Trophoblast cell (in vitro differentiated cells and primary cell): ENCODE measurements around the gene CNTNAP4.

Source experiments
- DNase-seq, 2 donors: peaks; one replicate each; pipeline ENCODE4 v3.0.0-alpha.2; 2016
- H2AFZ ChIP-seq: 2 replicates; pipeline ENCODE4 v1.6.1; 2013; ENCODE audit warnings: low read length, moderate library complexity, mild to moderate bottlenecking; ENCODE audit not compliant: insufficient read depth, poor library complexity
- H2AK5ac ChIP-seq: 2 replicates; pipeline ENCODE4 v1.6.1; 2013; ENCODE audit warnings: mild to moderate bottlenecking, low read length
- H2BK120ac ChIP-seq: 2 replicates; pipeline ENCODE4 v1.6.1; 2013; ENCODE audit warnings: low read length, mild to moderate bottlenecking, moderate library complexity; ENCODE audit not compliant: insufficient read depth, poor library complexity
- H2BK12ac ChIP-seq: 2 replicates; pipeline ENCODE4 v1.6.1; 2013; ENCODE audit warnings: mild to moderate bottlenecking, low read length, moderate library complexity
- H2BK5ac ChIP-seq: 2 replicates; pipeline ENCODE4 v1.6.1; 2013; ENCODE audit warnings: low read length, low read depth, moderate library complexity, mild to moderate bottlenecking; ENCODE audit not compliant: poor library complexity
- H3K14ac ChIP-seq: 2 replicates; pipeline ENCODE4 v1.6.1; 2013; ENCODE audit warnings: mild to moderate bottlenecking, low read length
- H3K18ac ChIP-seq: 2 replicates; pipeline ENCODE4 v1.6.1; 2013; ENCODE audit warnings: mild to moderate bottlenecking, low read length
- H3K23ac ChIP-seq: 2 replicates; pipeline ENCODE4 v1.6.1; 2013; ENCODE audit warnings: low read length
- H3K27ac ChIP-seq: 2 replicates; pipeline ENCODE4 v1.5.1; 2013; ENCODE audit warnings: low read depth, mild to moderate bottlenecking, inconsistent platforms, low read length, moderate library complexity
- H3K27me3 ChIP-seq: 2 replicates; pipeline ENCODE4 v1.6.1; 2013; ENCODE audit warnings: inconsistent platforms, mild to moderate bottlenecking, low read length, moderate library complexity; ENCODE audit not compliant: insufficient read depth
- H3K36me3 ChIP-seq, 2 experiments: 1 replicate in 1 of 2; 2 replicates in 1 of 2; pipeline ENCODE4 v1.6.1; 2013; ENCODE audit warnings: low read length in 2 of 2, mild to moderate bottlenecking in 2 of 2, moderate library complexity in 1 of 2; ENCODE audit not compliant: insufficient read depth in 2 of 2, control insufficient read depth in 1 of 2
- H3K4ac ChIP-seq: 2 replicates; pipeline ENCODE4 v1.6.1; 2013; ENCODE audit warnings: low read depth, mild to moderate bottlenecking, low read length, moderate library complexity
- H3K4me1 ChIP-seq, 2 experiments: 1 replicate in 1 of 2; 2 replicates in 1 of 2; pipeline ENCODE4 v1.6.1; 2013; ENCODE audit warnings: low read length in 2 of 2, mild to moderate bottlenecking in 2 of 2, moderate library complexity in 1 of 2; ENCODE audit not compliant: insufficient read depth in 2 of 2, control insufficient read depth in 1 of 2
- H3K4me2 ChIP-seq: 2 replicates; pipeline ENCODE4 v1.6.1; 2013; ENCODE audit warnings: inconsistent platforms, mild to moderate bottlenecking, low read length, moderate library complexity
- H3K4me3 ChIP-seq: 2 replicates; pipeline ENCODE4 v1.5.1; 2013; ENCODE audit warnings: mild to moderate bottlenecking, low read depth, low read length, inconsistent platforms
- H3K79me1 ChIP-seq: one replicate; pipeline ENCODE4 v1.6.1; 2013; ENCODE audit warnings: low read length
- H3K79me2 ChIP-seq: 2 replicates; pipeline ENCODE4 v1.6.1; 2013; ENCODE audit warnings: low read length, mild to moderate bottlenecking; ENCODE audit not compliant: control insufficient read depth, insufficient read depth, poor library complexity
- H3K9ac ChIP-seq: 2 replicates; pipeline ENCODE4 v1.6.1; 2013; ENCODE audit warnings: mild to moderate bottlenecking, low read length
- H3K9me3 ChIP-seq: 2 replicates; pipeline ENCODE4 v1.6.1; 2013; ENCODE audit warnings: low read depth, mild to moderate bottlenecking, control low read depth, inconsistent platforms, low read length; ENCODE audit not compliant: insufficient read depth
- H4K12ac ChIP-seq: 2 replicates; pipeline ENCODE4 v1.6.1; 2013; ENCODE audit warnings: low read depth, mild to moderate bottlenecking, low read length, moderate library complexity
- H4K8ac ChIP-seq: 2 replicates; pipeline ENCODE4 v1.6.1; 2013; ENCODE audit warnings: low read depth, mild to moderate bottlenecking, low read length, moderate library complexity
- H4K91ac ChIP-seq: one replicate; pipeline ENCODE4 v1.6.1; 2013; ENCODE audit warnings: low read depth, mild to moderate bottlenecking, low read length, moderate library complexity
- WGBS: extraction: QIAGEN DNeasy Blood & Tissue Kit; methylation state at CpG from one replicate; pipeline ENCODE4 v1.1.7; 2013; ENCODE audit warnings: missing lambda C conversion rate; ENCODE audit not compliant: insufficient read length, insufficient coverage; ENCODE audit errors: extremely low coverage; 5-methylcytosine and 5-hydroxymethylcytosine counted together

Gene CNTNAP4

GRCh38 chr16:76396977-76397376, 119.8 kb downstream of the CNTNAP4 start:
- H4K91ac ChIP-seq: no peak overlapping the region
- no peak overlapping the region for H3K18ac ChIP-seq
- H3K14ac ChIP-seq: no peak overlapping the region
- no peak overlapping the region for H3K4ac ChIP-seq
- H2AFZ ChIP-seq: no peak overlapping the region
- no peak overlapping the region for H2AK5ac ChIP-seq
- H4K8ac ChIP-seq: no peak overlapping the region
- no peaks in the 10 kb centered on the region for H3K79me1 ChIP-seq
- no peaks in the 10 kb centered on the region for H3K36me3 ChIP-seq
- no peak overlapping the region for H2BK120ac ChIP-seq
- no peaks in the 10 kb centered on the region for H3K27me3 ChIP-seq
- H3K4me2 ChIP-seq: no peak overlapping the region
- no peak overlapping the region for H3K9ac ChIP-seq
- H3K23ac ChIP-seq: no peak overlapping the region
- H3K4me1 ChIP-seq: no peaks in the 10 kb centered on the region
- no CpG with 5 or more reads among the region's 4 CpGs for WGBS
- no peak overlapping the region for H2BK12ac ChIP-seq
- no peak overlapping the region for H3K27ac ChIP-seq
- no peak overlapping the region for H2BK5ac ChIP-seq
- H4K12ac ChIP-seq: no peak overlapping the region
- no peaks in the 10 kb centered on the region for H3K9me3 ChIP-seq
- no peak overlapping the region for H3K4me3 ChIP-seq
- DNase-seq: no peak
- H3K79me2 ChIP-seq: no peaks in the 10 kb centered on the region

GRCh38 chr16:76409706-76410105, 132.5 kb downstream of the CNTNAP4 start:
- H3K18ac ChIP-seq: no peak overlapping the region
- no CpG with 5 or more reads among the region's 1 CpG for WGBS
- no peak for DNase-seq
- H3K4me1 ChIP-seq: no peaks in the 10 kb centered on the region
- H3K4ac ChIP-seq: no peak overlapping the region
- no peaks in the 10 kb centered on the region for H3K9me3 ChIP-seq
- no peak overlapping the region for H2BK120ac ChIP-seq
- H3K4me2 ChIP-seq: no peak overlapping the region
- no peak overlapping the region for H4K8ac ChIP-seq
- H3K23ac ChIP-seq: no peak overlapping the region
- H2BK5ac ChIP-seq: no peak overlapping the region
- no peaks in the 10 kb centered on the region for H3K36me3 ChIP-seq
- no peak overlapping the region for H3K9ac ChIP-seq
- H3K79me2 ChIP-seq: no peaks in the 10 kb centered on the region
- no peak overlapping the region for H4K12ac ChIP-seq
- no peak overlapping the region for H3K4me3 ChIP-seq
- H3K27me3 ChIP-seq: no peaks in the 10 kb centered on the region
- no peak overlapping the region for H4K91ac ChIP-seq
- H3K79me1 ChIP-seq: no peaks in the 10 kb centered on the region
- no peak overlapping the region for H3K27ac ChIP-seq
- no peak overlapping the region for H2AK5ac ChIP-seq
- H3K14ac ChIP-seq: no peak overlapping the region
- no peak overlapping the region for H2BK12ac ChIP-seq
- H2AFZ ChIP-seq: no peak overlapping the region

GRCh38 chr16:76421571-76421970, 144.4 kb downstream of the CNTNAP4 start:
- Histone ChIP-seq H3K18ac (no peak overlapping the region), H3K4me2 (no peak overlapping the region), H3K23ac (no peak overlapping the region), H3K4me1 (no peaks in the 10 kb centered on the region), H3K27ac (no peak overlapping the region), H3K27me3 (no peaks in the 10 kb centered on the region), H2BK12ac (no peak overlapping the region), H2BK120ac (no peak overlapping the region), H2AFZ (no peak overlapping the region), H4K91ac (no peak overlapping the region), H2BK5ac (no peak overlapping the region), H3K9me3 (no peaks in the 10 kb centered on the region), H3K4ac (no peak overlapping the region), H4K8ac (no peak overlapping the region), H3K36me3 (no peaks in the 10 kb centered on the region), H3K14ac (no peak overlapping the region), H3K4me3 (no peak overlapping the region), H3K9ac (no peak overlapping the region), H2AK5ac (no peak overlapping the region), H3K79me1 (no peaks in the 10 kb centered on the region), H4K12ac (no peak overlapping the region), H3K79me2 (no peaks in the 10 kb centered on the region)
- WGBS: no CpG with 5 or more reads among the region's 2 CpGs
- DNase-seq: no peak

- Histone ChIP-seq H3K4me2 (no peak overlapping the region), H3K23ac (no peak overlapping the region), H3K27me3 (no peaks in the 10 kb centered on the region), H4K8ac (no peak overlapping the region), H3K9ac (no peak overlapping the region), H2BK120ac (no peak overlapping the region), H3K27ac (no peak overlapping the region), H3K79me2 (no peaks in the 10 kb centered on the region), H2BK12ac (no peak overlapping the region), H2BK5ac (no peak overlapping the region), H2AK5ac (no peak overlapping the region), H3K9me3 (no peaks in the 10 kb centered on the region), H3K36me3 (no peaks in the 10 kb centered on the region), H3K18ac (no peak overlapping the region), H4K12ac (no peak overlapping the region), H3K4me1 (no peaks in the 10 kb centered on the region), H3K14ac (no peak overlapping the region), H4K91ac (no peak overlapping the region), H2AFZ (no peak overlapping the region), H3K79me1 (no peaks in the 10 kb centered on the region), H3K4me3 (no peak overlapping the region), H3K4ac (no peak overlapping the region)
- no CpG with 5 or more reads among the region's 5 CpGs for whole genome bisulfite sequencing
- no peak for DNase-seq
Measured at GRCh38 chr16:76428858-76429257, 151.7 kb downstream of the CNTNAP4 start.
